Endothelial cell of umbilical vein (primary cell): Measurements from ENCODE around the gene PLPP1. TPM values are rescaled to one million over a fixed set of nuclear protein-coding genes. Genes with fewer than 3 reads are reported as not detected.

Experiments
- BruUV-seq: library from RNA; stranded (reverse); fragments of 400-500 nt; replicated peaks from 2 replicates; lab custom pipeline; 2021; lab: Mats Ljungman, UMichigan
- CTCF ChIA-PET: fragments of 300-600, 350-600 bp; sonication (Branson Sonifier 250); formaldehyde crosslinking; loops from one replicate; lab custom pipeline; 2021; ENCODE audit warnings: antibody characterized with exemption, inconsistent platforms; lab: Charles Lee
- POLR2A ChIA-PET: fragments of 300-600, 350-600 bp; sonication (Branson Sonifier 250); formaldehyde crosslinking; loops from one replicate; lab custom pipeline; 2021; ENCODE audit warnings: antibody characterized with exemption, inconsistent platforms; lab: Charles Lee
- DNase-seq: peaks from one replicate; pipeline ENCODE4 v3.0.0-alpha.2; 2011; ENCODE audit warnings: low read depth, low spot score
- FAIRE-seq: peaks from 2 replicates; lab custom pipeline; 2011; peaks lifted over from hg19 to GRCh38; lab: Jason Lieb, UNC
- H2AFZ ChIP-seq: 2 replicates; pipeline ENCODE4 v1.6.0; 2012; ENCODE audit warnings: low read depth, low read length, control low read depth, inconsistent platforms
- H3K27ac ChIP-seq: 2 replicates; pipeline ENCODE4 v1.5.1; 2011; ENCODE audit warnings: low read depth, mild to moderate bottlenecking, control low read depth, low read length, moderate library complexity; ENCODE audit not compliant: insufficient read depth
- H3K27me3 ChIP-seq, 2 experiments: 2 replicates each; pipeline versions ENCODE4 v1.6.0 to v1.6.1; 2011; ENCODE audit warnings: low read length in 2 of 2, mixed read lengths in 1 of 2; ENCODE audit not compliant: control insufficient read depth in 2 of 2, insufficient read depth in 2 of 2
- H3K36me3 ChIP-seq, 2 experiments: 2 replicates in 1 of 2; 3 replicates in 1 of 2; pipeline ENCODE4 v1.5.1; 2011; ENCODE audit warnings: low read length in 2 of 2, mild to moderate bottlenecking in 1 of 2, moderate library complexity in 1 of 2; ENCODE audit not compliant: control insufficient read depth in 2 of 2, insufficient read depth in 2 of 2; ENCODE audit errors: extremely low read depth in 1 of 2
- H3K4me1 ChIP-seq: 3 replicates; pipeline ENCODE4 v1.5.1; 2011; ENCODE audit warnings: mild to moderate bottlenecking, low read length; ENCODE audit not compliant: control insufficient read depth, insufficient read depth; ENCODE audit errors: extremely low read depth
- H3K4me2 ChIP-seq: 2 replicates; pipeline ENCODE4 v1.6.1; 2011; ENCODE audit warnings: low read length, control low read depth, mixed read lengths; ENCODE audit not compliant: insufficient read depth
- H3K4me3 ChIP-seq, 3 experiments: fragments of 200-600 bp in 1 of 3; sonication (generic), shearing (Covaris generic) in 1 of 3; replicated peaks in 1 of 3; 2 replicates each; pipeline ENCODE4 v1.5.1; 2011 to 2016; ENCODE audit warnings: control low read depth in 3 of 3, low read length in 3 of 3, mild to moderate bottlenecking in 2 of 3, inconsistent platforms in 1 of 3, low read depth in 1 of 3, moderate library complexity in 1 of 3; ENCODE audit not compliant: insufficient read depth in 1 of 3
- H3K79me2 ChIP-seq: 2 replicates; pipeline ENCODE4 v1.6.0; 2012; ENCODE audit warnings: low read length, inconsistent platforms; ENCODE audit not compliant: control insufficient read depth, insufficient read depth
- H3K9ac ChIP-seq: replicated peaks from 2 replicates; pipeline ENCODE3; 2011; ENCODE audit warnings: low read length, control low read depth; ENCODE audit not compliant: insufficient read depth; ENCODE audit errors: extremely low read depth
- H3K9me1 ChIP-seq: replicated peaks from 3 replicates; pipeline ENCODE4 v1.6.0; 2011; ENCODE audit warnings: mild to moderate bottlenecking, low read length; ENCODE audit not compliant: control insufficient read depth, insufficient read depth; ENCODE audit errors: extremely low read depth
- H3K9me3 ChIP-seq: replicated peaks from 2 replicates; pipeline ENCODE4 v1.5.1; 2012; ENCODE audit warnings: low read length, inconsistent platforms; ENCODE audit not compliant: control insufficient read depth, insufficient read depth
- H4K20me1 ChIP-seq: replicated peaks from 2 replicates; pipeline ENCODE3; 2011; ENCODE audit warnings: mild to moderate bottlenecking, low read length; ENCODE audit not compliant: control insufficient read depth, insufficient read depth; ENCODE audit errors: extremely low read depth
- CTCF ChIP-seq, 2 donors: IDR thresholded peaks; 1 replicate in 1 of 2; 2 replicates in 1 of 2; pipeline ENCODE4 v1.5.1; 2011; ENCODE audit warnings: low read length in 2 of 2, mild to moderate bottlenecking in 2 of 2, moderate library complexity in 2 of 2, control low read depth in 1 of 2, inconsistent platforms in 1 of 2, low read depth in 1 of 2; ENCODE audit not compliant: insufficient read depth in 1 of 2; ENCODE audit errors: extremely low read depth in 1 of 2
- EZH2 ChIP-seq: IDR thresholded peaks from 2 replicates; pipeline ENCODE4 v1.6.1; 2012; ENCODE audit warnings: borderline replicate concordance, low read depth, mild to moderate bottlenecking, moderate library complexity, low read length, inconsistent platforms; ENCODE audit not compliant: severe bottlenecking
- FOS ChIP-seq: IDR thresholded peaks from 2 replicates; pipeline ENCODE4 v1.6.1; 2011; ENCODE audit warnings: mild to moderate bottlenecking, low read length, moderate library complexity, borderline replicate concordance; ENCODE audit not compliant: insufficient read depth
- GATA2 ChIP-seq: IDR thresholded peaks from 2 replicates; pipeline ENCODE4 v1.7.0; 2011; ENCODE audit warnings: low read depth, mild to moderate bottlenecking, moderate library complexity, mixed read lengths, low read length; ENCODE audit not compliant: insufficient read length, insufficient read depth
- JUN ChIP-seq: IDR thresholded peaks from 2 replicates; pipeline ENCODE4 v1.6.1; 2011; ENCODE audit warnings: borderline replicate concordance, low read depth; ENCODE audit not compliant: insufficient read length, insufficient read depth
- MAX ChIP-seq: IDR thresholded peaks from 2 replicates; pipeline ENCODE4 v1.6.1; 2011; ENCODE audit not compliant: insufficient read depth, insufficient read length
- MYC ChIP-seq: IDR thresholded peaks from one replicate; pipeline ENCODE4 v1.6.1; 2011; ENCODE audit warnings: mild to moderate bottlenecking, low read depth, low read length
- POLR2A ChIP-seq: IDR thresholded peaks from 2 replicates; pipeline ENCODE4 v1.6.1; 2012; ENCODE audit warnings: low read depth, mild to moderate bottlenecking, control low read depth, low read length
- POLR2AphosphoS5 ChIP-seq: IDR thresholded peaks from 2 replicates; pipeline ENCODE4 v1.6.1; 2012; ENCODE audit warnings: low read depth, mild to moderate bottlenecking, control low read depth, low read length, moderate library complexity; ENCODE audit not compliant: insufficient read depth
- dilution Hi-C: fragments of 300-500 bp; cut with MboI; formaldehyde crosslinking; loops from one replicate; pipeline ENCODE4 v1.15.0; 2019; ENCODE audit warnings: low sequenced_read_pairs; ENCODE audit not compliant: extremely low pct_ligation_motif_present
- intact Hi-C: fragments of 100-400 bp; cut with micrococcal nuclease; formaldehyde crosslinking; loops from one replicate; pipeline ENCODE4 v1.10.0; 2022
- polyA plus RNA-seq, 4 experiments: library from polyadenylated mRNA; depleted of rRNA in 3 of 4; stranded (reverse) in 3 of 4; unstranded in 1 of 4; fragments of >200 nt; gene quantifications; 2 replicates each; pipeline versions ENCODE4 v1.2.1 to v1.2.3, GENCODE V29; 2011 to 2012; ENCODE audit warnings: missing spikeins in 1 of 4
- total RNA-seq: library from RNA; stranded (reverse); gene quantifications from 2 replicates; pipeline ENCODE4 v1.2.3, GENCODE V29; 2021

The PLPP1 gene
- total and polyA plus RNA-seq, 2 donors (not counting 3 experiments of a cell fraction or from before 2014, with no cell fraction given): 14.3 to 25.9 TPM

- CTCF ChIA-PET: interaction anchor here (0.8 to 2.9 kb wide), 2 partner anchors 284 to 861 kb away, joined by 3 to 17 read pairs; no protein-coding TSS in a partner anchor
- Histone ChIP-seq H3K4me1 (no peaks in the 10 kb centered on the region), H4K20me1 (no peaks in the 10 kb centered on the region), H3K4me2 (no peak overlapping the region), H3K9me3 (no peaks in the 10 kb centered on the region), H3K4me3 (no peak overlapping the region), H3K79me2 (no peaks in the 10 kb centered on the region), H3K9ac (no peak overlapping the region), H3K27me3 (no peaks in the 10 kb centered on the region), H2AFZ (no peak overlapping the region), H3K27ac (no peak overlapping the region), H3K36me3 (peaks cover 1 to 6% of the 10 kb centered on the region in 2 experiments), H3K9me1 (no peaks in the 10 kb centered on the region)
- POLR2A ChIA-PET: no interaction called here
- FAIRE-seq (no peak), DNase-seq (no peak)
- no TSS peak for BruUV-seq
- intact Hi-C loops: loop anchor here (1.0 to 5.0 kb wide), 2 partner anchors 194 to 283 kb away; no protein-coding TSS in a partner anchor
- dilution Hi-C loops: no loop called here
- TF ChIP-seq MAX (no peak), POLR2AphosphoS5 (no peak), POLR2A (no peak), CTCF (IDR thresholded peaks at IDR 0.05; ENCODE audit: extremely low read depth in 1 of 2, insufficient read depth in 1 of 2, low read depth in 1 of 2, low read length in 2 of 2) (no peak), MYC (no peak), JUN (no peak), EZH2 (no peak), FOS (no peak), GATA2 (no peak)
Measured at GRCh38 chr5:55407984-55408383, 126.8 kb downstream of the PLPP1 start.
